HepG2 (cell line): Measurements from ENCODE around the gene TPRG1L. TPM values are rescaled to one million over a fixed set of nuclear protein-coding genes. Genes with fewer than 3 reads are reported as not detected.
A peak's percentile ranks its signal among the peaks of the same experiment; 100 is the strongest.

Experiments used
- ATAC-seq: fragments of 200-7000 bp; cut with Tn5 transposase; 3 replicates; pipeline ENCODE4 v1.9.1; 2020; ENCODE audit warnings: mild to moderate bottlenecking, moderate library complexity
- BruUV-seq: library from RNA; stranded (reverse); fragments of 400-500 nt; replicated peaks from 2 replicates; lab custom pipeline; 2021; lab: Mats Ljungman, UMichigan
- CTCF ChIA-PET: fragments of 300-600 bp; formaldehyde crosslinking; extraction: SDS; loops from one replicate; lab custom pipeline; 2021; ENCODE audit warnings: low total read pairs, inconsistent platforms, low intra/inter-chr PET ratio; lab: Yijun Ruan, JAX
- POLR2A ChIA-PET: fragments of 350-600 bp; sonication (Branson Sonifier 250); formaldehyde crosslinking; loops from one replicate; lab custom pipeline; 2020; ENCODE audit warnings: antibody characterized with exemption, inconsistent platforms; lab: Yijun Ruan, JAX
- DNase-seq: peaks from one replicate; pipeline ENCODE4 v3.0.0-alpha.2; 2015; ENCODE audit warnings: low spot score
- FAIRE-seq: peaks from 3 replicates; lab custom pipeline; 2011; peaks lifted over from hg19 to GRCh38; lab: Jason Lieb, UNC
- H2AFZ ChIP-seq: one replicate; pipeline ENCODE4 v1.6.1; 2011; ENCODE audit warnings: low read length, inconsistent platforms
- H3K27ac ChIP-seq: fragments of 300-600 bp; 3 replicates; pipeline ENCODE4 v1.8.0; 2011; ENCODE audit warnings: mixed run types, mild to moderate bottlenecking, mixed read lengths, low read length, inconsistent platforms; ENCODE audit not compliant: insufficient read depth; ENCODE audit errors: extremely low read length
- H3K27me3 ChIP-seq, 2 experiments: fragments of 200-600 bp in 1 of 2; 2 replicates in 1 of 2; 3 replicates in 1 of 2; pipeline versions ENCODE4 v1.6.0 to v1.8.0; 2011; ENCODE audit warnings: low read length in 2 of 2, mild to moderate bottlenecking in 2 of 2, moderate library complexity in 2 of 2, inconsistent platforms in 1 of 2; ENCODE audit not compliant: insufficient read depth in 2 of 2, control insufficient read depth in 1 of 2
- H3K36me3 ChIP-seq, 2 experiments: fragments of 200-600 bp in 1 of 2; replicated peaks in 1 of 2; 2 replicates in 1 of 2; 3 replicates in 1 of 2; pipeline versions ENCODE4 v1.5.1 to v1.8.0; 2011; ENCODE audit warnings: low read length in 2 of 2, inconsistent platforms in 1 of 2; ENCODE audit not compliant: insufficient read depth in 2 of 2, control insufficient read depth in 1 of 2
- H3K4me1 ChIP-seq: 2 replicates; pipeline ENCODE4 v1.5.1; 2012; ENCODE audit warnings: low read length, inconsistent platforms; ENCODE audit not compliant: insufficient read depth
- H3K4me2 ChIP-seq: 2 replicates; pipeline ENCODE4 v1.6.0; 2011; ENCODE audit warnings: low read depth, low read length, inconsistent platforms
- H3K4me3 ChIP-seq, 3 experiments: fragments of 200-600 bp in 1 of 3; sonication (generic), shearing (Covaris generic) in 1 of 3; replicated peaks in 1 of 3; 2 replicates each; pipeline ENCODE4 v1.5.1; 2011 to 2016; ENCODE audit warnings: low read length in 3 of 3, inconsistent platforms in 2 of 3, low read depth in 2 of 3, mild to moderate bottlenecking in 2 of 3, control low read depth in 1 of 3, mixed read lengths in 1 of 3; ENCODE audit not compliant: insufficient read depth in 1 of 3
- H3K79me2 ChIP-seq: one replicate; pipeline ENCODE4 v1.6.1; 2011; ENCODE audit warnings: low read length, inconsistent platforms; ENCODE audit not compliant: insufficient read depth
- H3K9ac ChIP-seq: 2 replicates; pipeline ENCODE4 v1.6.0; 2011; ENCODE audit warnings: mild to moderate bottlenecking, low read depth, low read length, inconsistent platforms; ENCODE audit not compliant: insufficient read depth
- H3K9me3 ChIP-seq: 2 replicates; pipeline ENCODE4 v1.5.1; 2012; ENCODE audit warnings: mild to moderate bottlenecking, low read length
- H4K20me1 ChIP-seq: 2 replicates; pipeline ENCODE4 v1.6.0; 2011; ENCODE audit warnings: inconsistent platforms, mild to moderate bottlenecking, low read length, moderate library complexity; ENCODE audit not compliant: insufficient read depth
- CCDC6 ChIP-seq: sonication (generic); formaldehyde crosslinking; IDR thresholded peaks from 2 replicates; pipeline ENCODE4 v1.8.1; 2022; ENCODE audit warnings: mild to moderate bottlenecking, missing genetic modification reagents, moderate library complexity
- HNRNPLL ChIP-seq: fragments of 200-400 bp; formaldehyde crosslinking; IDR thresholded peaks from 2 replicates; pipeline ENCODE4 v1.6.1; 2017; ENCODE audit warnings: mild to moderate bottlenecking, low read depth, low read length; ENCODE audit not compliant: poor library complexity, severe bottlenecking
- MTF2 ChIP-seq: sonication (generic); formaldehyde crosslinking; IDR thresholded peaks from 2 replicates; pipeline ENCODE4 v1.5.0; 2020; ENCODE audit warnings: missing genetic modification reagents, borderline replicate concordance
- SAP130 ChIP-seq: IDR thresholded peaks from 2 replicates; pipeline ENCODE4 v1.6.1; 2016; ENCODE audit warnings: low read depth
- THAP11 ChIP-seq: IDR thresholded peaks from 2 replicates; pipeline ENCODE4 v1.6.1; 2016; ENCODE audit warnings: missing biosample characterization, missing genetic modification reagents
- ZFY ChIP-seq: sonication (generic); formaldehyde crosslinking; IDR thresholded peaks from 2 replicates; pipeline ENCODE4 v1.4.0; 2020; ENCODE audit warnings: missing genetic modification reagents
- ZNF12 ChIP-seq: sonication (generic); formaldehyde crosslinking; IDR thresholded peaks from 2 replicates; pipeline ENCODE4 v1.5.0; 2020; ENCODE audit warnings: missing genetic modification reagents
- ZNF143 ChIP-seq: sonication (generic); formaldehyde crosslinking; IDR thresholded peaks from 2 replicates; pipeline ENCODE4 v1.4.0; 2020; ENCODE audit warnings: missing genetic modification reagents
- WGBS: methylation state at CpG from one replicate; pipeline ENCODE4 v1.1.6; 2017; ENCODE audit warnings: low lambda C conversion rate; 5-methylcytosine and 5-hydroxymethylcytosine counted together
- in situ Hi-C: cut with HindIII; loops from 2 replicates; pipeline ENCODE4 v1.10.0; 2017; ENCODE audit warnings: low pct_unique_long_range_greater_than_20kb; ENCODE audit not compliant: extremely low pct_ligation_motif_present
- intact Hi-C: fragments of 100-400 bp; cut with micrococcal nuclease; formaldehyde crosslinking; loops from one replicate; pipeline ENCODE4 v1.10.0; 2022; ENCODE audit not compliant: unreplicated experiment
- polyA plus RNA-seq, 8 experiments: library from polyadenylated mRNA; depleted of rRNA in 3 of 8; stranded (reverse) in 7 of 8; unstranded in 1 of 8; fragments of >200 nt; fragmentation: Illumina TruSeq in 4 of 8; extraction: Trizol in 4 of 8; gene quantifications; 2 replicates each; pipeline versions ENCODE4 v1.2.1 to v1.2.3, GENCODE V29; 2011 to 2016; ENCODE audit warnings: low read depth in 4 of 8, missing spikeins in 1 of 8, mixed read lengths in 1 of 8; ENCODE audit not compliant: insufficient read depth in 1 of 8
- total RNA-seq, 5 experiments: library from RNA; depleted of rRNA; stranded (reverse); fragments of >200 nt; fragmentation: Illumina TruSeq; extraction: Trizol; gene quantifications; 2 replicates each; pipeline ENCODE4 v1.2.3, GENCODE V29; 2016; ENCODE audit warnings: low read depth in 1 of 5
- TF ChIP-seq, protein P1 (sequence below): sonication (generic); formaldehyde crosslinking; IDR thresholded peaks from 2 replicates; pipeline ENCODE4 v1.4.0; 2020; ENCODE audit warnings: mild to moderate bottlenecking, low read depth, missing genetic modification reagents
- TF ChIP-seq, protein P2 (sequence below): sonication (generic); formaldehyde crosslinking; IDR thresholded peaks from 2 replicates; pipeline ENCODE4 v1.4.0; 2020; ENCODE audit warnings: missing genetic modification reagents
- TF ChIP-seq, protein P3 (sequence below): sonication (generic); formaldehyde crosslinking; IDR thresholded peaks from 2 replicates; pipeline ENCODE4 v1.5.1; 2020; ENCODE audit warnings: mild to moderate bottlenecking, missing genetic modification reagents
- TF ChIP-seq, protein P4 (sequence below): sonication (generic); formaldehyde crosslinking; IDR thresholded peaks from 2 replicates; pipeline ENCODE4 v1.5.1; 2020; ENCODE audit warnings: mild to moderate bottlenecking, missing genetic modification reagents, moderate library complexity

Gene TPRG1L
- total and polyA plus RNA-seq, 2 of the 13 experiments (the other 11 are each of a cell fraction or from before 2014, with no cell fraction given): 21.3 to 37.4 TPM

DNA sequence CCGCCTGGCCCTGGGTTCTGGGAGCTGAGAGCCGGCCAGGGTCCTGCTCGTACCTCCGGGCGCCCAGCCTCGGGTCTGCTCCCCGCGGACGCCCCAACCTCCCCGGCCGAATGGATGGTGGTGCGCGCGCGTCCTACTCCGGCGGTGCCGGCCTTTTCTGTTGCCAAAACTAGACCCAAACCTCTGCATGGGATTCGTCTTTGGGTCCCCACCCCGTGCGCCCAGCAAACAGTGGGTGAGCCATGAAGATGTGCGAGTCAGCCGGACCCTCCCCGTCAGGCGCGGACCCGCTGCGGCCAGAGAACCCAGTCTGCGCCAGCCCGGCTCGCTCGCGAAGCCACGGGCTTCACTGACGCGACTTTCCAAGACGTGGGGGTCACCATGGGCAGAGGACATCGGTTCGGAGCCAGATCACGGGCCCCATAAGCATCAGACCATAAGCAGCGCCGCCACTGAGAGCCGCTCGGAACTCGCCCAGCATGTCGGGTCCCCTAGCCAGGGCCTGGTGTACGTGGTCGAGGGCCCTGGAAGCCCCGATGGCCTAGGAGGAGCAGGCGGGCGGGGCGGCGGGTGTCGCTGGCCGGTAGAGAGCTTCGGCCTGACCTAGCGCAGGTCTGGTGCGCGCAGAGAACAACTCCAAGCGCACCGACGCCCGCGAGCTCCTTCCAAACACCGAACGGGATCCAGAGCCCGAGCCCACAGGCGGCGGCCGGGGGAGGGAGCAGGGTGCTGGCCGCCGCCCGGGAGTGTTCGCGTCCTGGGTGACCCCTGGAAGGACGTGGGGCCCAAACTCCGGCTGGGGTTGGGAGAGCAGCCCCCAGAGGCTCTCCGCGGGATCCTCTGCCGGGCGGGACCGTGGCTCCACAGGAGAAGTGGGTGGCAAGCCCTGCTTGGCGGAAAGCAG lies 26.5 kb downstream of the TPRG1L start:
- in situ Hi-C loops: no loop called here
- TF ChIP-seq, protein P1, sequence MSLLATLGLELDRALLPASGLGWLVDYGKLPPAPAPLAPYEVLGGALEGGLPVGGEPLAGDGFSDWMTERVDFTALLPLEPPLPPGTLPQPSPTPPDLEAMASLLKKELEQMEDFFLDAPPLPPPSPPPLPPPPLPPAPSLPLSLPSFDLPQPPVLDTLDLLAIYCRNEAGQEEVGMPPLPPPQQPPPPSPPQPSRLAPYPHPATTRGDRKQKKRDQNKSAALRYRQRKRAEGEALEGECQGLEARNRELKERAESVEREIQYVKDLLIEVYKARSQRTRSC: no peak
- TF ChIP-seq SAP130 (CRISPR knock-in tag) (no peak), MTF2 (CRISPR knock-in tag) (no peak), THAP11 (CRISPR knock-in tag) (peak; percentile 12; the same call in 1 of the 2 replicates), CCDC6 (CRISPR knock-in tag) (no peak), ZNF12 (CRISPR knock-in tag) (no peak), ZNF143 (CRISPR knock-in tag) (no peak), HNRNPLL (peak; percentile 72), ZFY (peak; percentile 36; the same call in 1 of the 2 replicates)
- TF ChIP-seq, protein P2, sequence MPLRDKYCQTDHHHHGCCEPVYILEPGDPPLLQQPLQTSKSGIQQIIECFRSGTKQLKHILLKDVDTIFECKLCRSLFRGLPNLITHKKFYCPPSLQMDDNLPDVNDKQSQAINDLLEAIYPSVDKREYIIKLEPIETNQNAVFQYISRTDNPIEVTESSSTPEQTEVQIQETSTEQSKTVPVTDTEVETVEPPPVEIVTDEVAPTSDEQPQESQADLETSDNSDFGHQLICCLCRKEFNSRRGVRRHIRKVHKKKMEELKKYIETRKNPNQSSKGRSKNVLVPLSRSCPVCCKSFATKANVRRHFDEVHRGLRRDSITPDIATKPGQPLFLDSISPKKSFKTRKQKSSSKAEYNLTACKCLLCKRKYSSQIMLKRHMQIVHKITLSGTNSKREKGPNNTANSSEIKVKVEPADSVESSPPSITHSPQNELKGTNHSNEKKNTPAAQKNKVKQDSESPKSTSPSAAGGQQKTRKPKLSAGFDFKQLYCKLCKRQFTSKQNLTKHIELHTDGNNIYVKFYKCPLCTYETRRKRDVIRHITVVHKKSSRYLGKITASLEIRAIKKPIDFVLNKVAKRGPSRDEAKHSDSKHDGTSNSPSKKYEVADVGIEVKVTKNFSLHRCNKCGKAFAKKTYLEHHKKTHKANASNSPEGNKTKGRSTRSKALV: peak; percentile 99
- TF ChIP-seq, protein P3, sequence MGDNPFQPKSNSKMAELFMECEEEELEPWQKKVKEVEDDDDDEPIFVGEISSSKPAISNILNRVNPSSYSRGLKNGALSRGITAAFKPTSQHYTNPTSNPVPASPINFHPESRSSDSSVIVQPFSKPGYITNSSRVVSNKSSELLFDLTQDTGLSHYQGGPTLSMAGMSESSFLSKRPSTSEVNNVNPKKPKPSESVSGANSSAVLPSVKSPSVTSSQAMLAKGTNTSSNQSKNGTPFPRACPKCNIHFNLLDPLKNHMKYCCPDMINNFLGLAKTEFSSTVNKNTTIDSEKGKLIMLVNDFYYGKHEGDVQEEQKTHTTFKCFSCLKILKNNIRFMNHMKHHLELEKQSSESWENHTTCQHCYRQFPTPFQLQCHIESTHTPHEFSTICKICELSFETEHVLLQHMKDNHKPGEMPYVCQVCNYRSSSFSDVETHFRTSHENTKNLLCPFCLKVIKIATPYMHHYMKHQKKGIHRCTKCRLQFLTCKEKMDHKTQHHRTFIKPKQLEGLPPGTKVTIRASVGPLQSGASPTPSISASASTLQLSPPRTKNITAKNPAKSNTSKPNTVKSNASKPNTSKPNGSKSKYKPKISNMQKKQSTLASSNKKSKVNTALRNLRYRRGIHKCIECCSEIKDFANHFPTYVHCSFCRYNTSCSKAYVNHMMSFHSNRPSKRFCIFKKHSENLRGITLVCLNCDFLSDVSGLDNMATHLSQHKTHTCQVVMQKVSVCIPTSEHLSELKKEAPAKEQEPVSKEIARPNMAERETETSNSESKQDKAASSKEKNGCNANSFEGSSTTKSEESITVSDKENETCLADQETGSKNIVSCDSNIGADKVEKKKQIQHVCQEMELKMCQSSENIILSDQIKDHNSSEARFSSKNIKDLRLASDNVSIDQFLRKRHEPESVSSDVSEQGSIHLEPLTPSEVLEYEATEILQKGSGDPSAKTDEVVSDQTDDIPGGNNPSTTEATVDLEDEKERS (CRISPR knock-in tag): no peak
- TF ChIP-seq, protein P4, sequence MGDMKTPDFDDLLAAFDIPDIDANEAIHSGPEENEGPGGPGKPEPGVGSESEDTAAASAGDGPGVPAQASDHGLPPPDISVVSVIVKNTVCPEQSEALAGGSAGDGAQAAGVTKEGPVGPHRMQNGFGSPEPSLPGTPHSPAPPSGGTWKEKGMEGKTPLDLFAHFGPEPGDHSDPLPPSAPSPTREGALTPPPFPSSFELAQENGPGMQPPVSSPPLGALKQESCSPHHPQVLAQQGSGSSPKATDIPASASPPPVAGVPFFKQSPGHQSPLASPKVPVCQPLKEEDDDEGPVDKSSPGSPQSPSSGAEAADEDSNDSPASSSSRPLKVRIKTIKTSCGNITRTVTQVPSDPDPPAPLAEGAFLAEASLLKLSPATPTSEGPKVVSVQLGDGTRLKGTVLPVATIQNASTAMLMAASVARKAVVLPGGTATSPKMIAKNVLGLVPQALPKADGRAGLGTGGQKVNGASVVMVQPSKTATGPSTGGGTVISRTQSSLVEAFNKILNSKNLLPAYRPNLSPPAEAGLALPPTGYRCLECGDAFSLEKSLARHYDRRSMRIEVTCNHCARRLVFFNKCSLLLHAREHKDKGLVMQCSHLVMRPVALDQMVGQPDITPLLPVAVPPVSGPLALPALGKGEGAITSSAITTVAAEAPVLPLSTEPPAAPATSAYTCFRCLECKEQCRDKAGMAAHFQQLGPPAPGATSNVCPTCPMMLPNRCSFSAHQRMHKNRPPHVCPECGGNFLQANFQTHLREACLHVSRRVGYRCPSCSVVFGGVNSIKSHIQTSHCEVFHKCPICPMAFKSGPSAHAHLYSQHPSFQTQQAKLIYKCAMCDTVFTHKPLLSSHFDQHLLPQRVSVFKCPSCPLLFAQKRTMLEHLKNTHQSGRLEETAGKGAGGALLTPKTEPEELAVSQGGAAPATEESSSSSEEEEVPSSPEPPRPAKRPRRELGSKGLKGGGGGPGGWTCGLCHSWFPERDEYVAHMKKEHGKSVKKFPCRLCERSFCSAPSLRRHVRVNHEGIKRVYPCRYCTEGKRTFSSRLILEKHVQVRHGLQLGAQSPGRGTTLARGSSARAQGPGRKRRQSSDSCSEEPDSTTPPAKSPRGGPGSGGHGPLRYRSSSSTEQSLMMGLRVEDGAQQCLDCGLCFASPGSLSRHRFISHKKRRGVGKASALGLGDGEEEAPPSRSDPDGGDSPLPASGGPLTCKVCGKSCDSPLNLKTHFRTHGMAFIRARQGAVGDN (CRISPR knock-in tag): 0 out of 2 replicates have a peak, but pooled peaks have one; percentile 28

More for the DNA sequence above, 26.5 kb downstream of the TPRG1L start:
- H3K79me2 ChIP-seq: peaks cover 7% of the 10 kb centered on the region
- H3K9me3 ChIP-seq: no peaks in the 10 kb centered on the region
- no TSS peak for BruUV-seq
- ChIA-PET POLR2A (interaction anchor here (0.6 to 2.6 kb wide), 3 partner anchors 15 to 124 kb away, joined by 3 to 6 read pairs (median 3); no protein-coding TSS in a partner anchor), CTCF (no interaction called here)
- peak overlapping the region; percentile 58 to 73 (median 66); a peak in 5 of 6 replicates for H3K4me3 ChIP-seq
- intact Hi-C loops: loop anchor here (2.0 kb wide), 1 partner anchor 26 kb away; the partner anchor contains the start of gene TPRG1L
- DNase-seq (no peak), FAIRE-seq (no peak), ATAC-seq (peak; percentile 26)
- H3K27me3 ChIP-seq: peaks cover 2 to 11% of the 10 kb centered on the region in 2 experiments; a peak in 3 of 5 replicates
- WGBS: 50% methylated on average over 35 of the region's 83 CpGs
- peak overlapping the region; percentile 86 for H3K4me2 ChIP-seq
- H2AFZ ChIP-seq: no peak overlapping the region
- H3K9ac ChIP-seq: 0 out of 2 replicates have a peak overlapping the region, but pooled peaks have one; percentile 22
- H3K4me1 ChIP-seq: peaks cover 25% of the 10 kb centered on the region
- H3K27ac ChIP-seq: no peak overlapping the region
- peaks cover 5 to 6% of the 10 kb centered on the region in 2 experiments; a peak in 3 of 5 replicates for H3K36me3 ChIP-seq
- no peaks in the 10 kb centered on the region for H4K20me1 ChIP-seq
